Measurements from ENCODE around the gene GABBR1.

- TF ChIP-seq, protein P1, sequence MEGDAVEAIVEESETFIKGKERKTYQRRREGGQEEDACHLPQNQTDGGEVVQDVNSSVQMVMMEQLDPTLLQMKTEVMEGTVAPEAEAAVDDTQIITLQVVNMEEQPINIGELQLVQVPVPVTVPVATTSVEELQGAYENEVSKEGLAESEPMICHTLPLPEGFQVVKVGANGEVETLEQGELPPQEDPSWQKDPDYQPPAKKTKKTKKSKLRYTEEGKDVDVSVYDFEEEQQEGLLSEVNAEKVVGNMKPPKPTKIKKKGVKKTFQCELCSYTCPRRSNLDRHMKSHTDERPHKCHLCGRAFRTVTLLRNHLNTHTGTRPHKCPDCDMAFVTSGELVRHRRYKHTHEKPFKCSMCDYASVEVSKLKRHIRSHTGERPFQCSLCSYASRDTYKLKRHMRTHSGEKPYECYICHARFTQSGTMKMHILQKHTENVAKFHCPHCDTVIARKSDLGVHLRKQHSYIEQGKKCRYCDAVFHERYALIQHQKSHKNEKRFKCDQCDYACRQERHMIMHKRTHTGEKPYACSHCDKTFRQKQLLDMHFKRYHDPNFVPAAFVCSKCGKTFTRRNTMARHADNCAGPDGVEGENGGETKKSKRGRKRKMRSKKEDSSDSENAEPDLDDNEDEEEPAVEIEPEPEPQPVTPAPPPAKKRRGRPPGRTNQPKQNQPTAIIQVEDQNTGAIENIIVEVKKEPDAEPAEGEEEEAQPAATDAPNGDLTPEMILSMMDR (conservative IDR thresholded peaks at IDR 0.05 in 1 of 2, IDR thresholded peaks at IDR 0.05 in 1 of 2; ENCODE audit: extremely low read depth in 1 of 2, insufficient read depth in 1 of 2, low read depth in 1 of 2, low read length in 2 of 2), result no peak
- TF ChIP-seq EZH2 (IDR thresholded peaks at IDR 0.05; ENCODE audit: borderline replicate concordance, low read length), result no peak
Measured at GRCh38 chr6:29521006-29521680, 111.8 kb downstream of the GABBR1 start.

Data from mammary epithelial cell (primary cell).